Endothelial cell of umbilical vein (primary cell): ENCODE measurements around the gene ITGB2. TPM values are rescaled to one million over a fixed set of nuclear protein-coding genes. Genes with fewer than 3 reads are reported as not detected.

ENCODE experiments used
- BruUV-seq: library from RNA; stranded (reverse); fragments of 400-500 nt; replicated peaks from 2 replicates; lab custom pipeline; 2021; lab: Mats Ljungman, UMichigan
- CTCF ChIA-PET: fragments of 300-600, 350-600 bp; sonication (Branson Sonifier 250); formaldehyde crosslinking; loops from one replicate; lab custom pipeline; 2021; ENCODE audit warnings: antibody characterized with exemption, inconsistent platforms; lab: Charles Lee
- POLR2A ChIA-PET: fragments of 300-600, 350-600 bp; sonication (Branson Sonifier 250); formaldehyde crosslinking; loops from one replicate; lab custom pipeline; 2021; ENCODE audit warnings: antibody characterized with exemption, inconsistent platforms; lab: Charles Lee
- DNase-seq: peaks from one replicate; pipeline ENCODE4 v3.0.0-alpha.2; 2011; ENCODE audit warnings: low read depth, low spot score
- FAIRE-seq: peaks from 2 replicates; lab custom pipeline; 2011; peaks lifted over from hg19 to GRCh38; lab: Jason Lieb, UNC
- H2AFZ ChIP-seq: 2 replicates; pipeline ENCODE4 v1.6.0; 2012; ENCODE audit warnings: low read depth, low read length, control low read depth, inconsistent platforms
- H3K27ac ChIP-seq: 2 replicates; pipeline ENCODE4 v1.5.1; 2011; ENCODE audit warnings: low read depth, mild to moderate bottlenecking, control low read depth, low read length, moderate library complexity; ENCODE audit not compliant: insufficient read depth
- H3K27me3 ChIP-seq, 2 experiments: 2 replicates each; pipeline versions ENCODE4 v1.6.0 to v1.6.1; 2011; ENCODE audit warnings: low read length in 2 of 2, mixed read lengths in 1 of 2; ENCODE audit not compliant: control insufficient read depth in 2 of 2, insufficient read depth in 2 of 2
- H3K36me3 ChIP-seq, 2 experiments: 2 replicates in 1 of 2; 3 replicates in 1 of 2; pipeline ENCODE4 v1.5.1; 2011; ENCODE audit warnings: low read length in 2 of 2, mild to moderate bottlenecking in 1 of 2, moderate library complexity in 1 of 2; ENCODE audit not compliant: control insufficient read depth in 2 of 2, insufficient read depth in 2 of 2; ENCODE audit errors: extremely low read depth in 1 of 2
- H3K4me1 ChIP-seq: 3 replicates; pipeline ENCODE4 v1.5.1; 2011; ENCODE audit warnings: mild to moderate bottlenecking, low read length; ENCODE audit not compliant: control insufficient read depth, insufficient read depth; ENCODE audit errors: extremely low read depth
- H3K4me2 ChIP-seq: 2 replicates; pipeline ENCODE4 v1.6.1; 2011; ENCODE audit warnings: low read length, control low read depth, mixed read lengths; ENCODE audit not compliant: insufficient read depth
- H3K4me3 ChIP-seq, 3 experiments: fragments of 200-600 bp in 1 of 3; sonication (generic), shearing (Covaris generic) in 1 of 3; replicated peaks in 1 of 3; 2 replicates each; pipeline ENCODE4 v1.5.1; 2011 to 2016; ENCODE audit warnings: control low read depth in 3 of 3, low read length in 3 of 3, mild to moderate bottlenecking in 2 of 3, inconsistent platforms in 1 of 3, low read depth in 1 of 3, moderate library complexity in 1 of 3; ENCODE audit not compliant: insufficient read depth in 1 of 3
- H3K79me2 ChIP-seq: 2 replicates; pipeline ENCODE4 v1.6.0; 2012; ENCODE audit warnings: low read length, inconsistent platforms; ENCODE audit not compliant: control insufficient read depth, insufficient read depth
- H3K9ac ChIP-seq: replicated peaks from 2 replicates; pipeline ENCODE3; 2011; ENCODE audit warnings: low read length, control low read depth; ENCODE audit not compliant: insufficient read depth; ENCODE audit errors: extremely low read depth
- H3K9me1 ChIP-seq: replicated peaks from 3 replicates; pipeline ENCODE4 v1.6.0; 2011; ENCODE audit warnings: mild to moderate bottlenecking, low read length; ENCODE audit not compliant: control insufficient read depth, insufficient read depth; ENCODE audit errors: extremely low read depth
- H3K9me3 ChIP-seq: replicated peaks from 2 replicates; pipeline ENCODE4 v1.5.1; 2012; ENCODE audit warnings: low read length, inconsistent platforms; ENCODE audit not compliant: control insufficient read depth, insufficient read depth
- H4K20me1 ChIP-seq: replicated peaks from 2 replicates; pipeline ENCODE3; 2011; ENCODE audit warnings: mild to moderate bottlenecking, low read length; ENCODE audit not compliant: control insufficient read depth, insufficient read depth; ENCODE audit errors: extremely low read depth
- EZH2 ChIP-seq: IDR thresholded peaks from 2 replicates; pipeline ENCODE4 v1.6.1; 2012; ENCODE audit warnings: borderline replicate concordance, low read depth, mild to moderate bottlenecking, moderate library complexity, low read length, inconsistent platforms; ENCODE audit not compliant: severe bottlenecking
- FOS ChIP-seq: IDR thresholded peaks from 2 replicates; pipeline ENCODE4 v1.6.1; 2011; ENCODE audit warnings: mild to moderate bottlenecking, low read length, moderate library complexity, borderline replicate concordance; ENCODE audit not compliant: insufficient read depth
- GATA2 ChIP-seq: IDR thresholded peaks from 2 replicates; pipeline ENCODE4 v1.7.0; 2011; ENCODE audit warnings: low read depth, mild to moderate bottlenecking, moderate library complexity, mixed read lengths, low read length; ENCODE audit not compliant: insufficient read length, insufficient read depth
- JUN ChIP-seq: IDR thresholded peaks from 2 replicates; pipeline ENCODE4 v1.6.1; 2011; ENCODE audit warnings: borderline replicate concordance, low read depth; ENCODE audit not compliant: insufficient read length, insufficient read depth
- MYC ChIP-seq: IDR thresholded peaks from one replicate; pipeline ENCODE4 v1.6.1; 2011; ENCODE audit warnings: mild to moderate bottlenecking, low read depth, low read length
- POLR2A ChIP-seq: IDR thresholded peaks from 2 replicates; pipeline ENCODE4 v1.6.1; 2012; ENCODE audit warnings: low read depth, mild to moderate bottlenecking, control low read depth, low read length
- POLR2AphosphoS5 ChIP-seq: IDR thresholded peaks from 2 replicates; pipeline ENCODE4 v1.6.1; 2012; ENCODE audit warnings: low read depth, mild to moderate bottlenecking, control low read depth, low read length, moderate library complexity; ENCODE audit not compliant: insufficient read depth
- dilution Hi-C: fragments of 300-500 bp; cut with MboI; formaldehyde crosslinking; loops from one replicate; pipeline ENCODE4 v1.15.0; 2019; ENCODE audit warnings: low sequenced_read_pairs; ENCODE audit not compliant: extremely low pct_ligation_motif_present
- intact Hi-C: fragments of 100-400 bp; cut with micrococcal nuclease; formaldehyde crosslinking; loops from one replicate; pipeline ENCODE4 v1.10.0; 2022
- polyA plus RNA-seq, 4 experiments: library from polyadenylated mRNA; depleted of rRNA in 3 of 4; stranded (reverse) in 3 of 4; unstranded in 1 of 4; fragments of >200 nt; gene quantifications; 2 replicates each; pipeline versions ENCODE4 v1.2.1 to v1.2.3, GENCODE V29; 2011 to 2012; ENCODE audit warnings: missing spikeins in 1 of 4
- total RNA-seq: library from RNA; stranded (reverse); gene quantifications from 2 replicates; pipeline ENCODE4 v1.2.3, GENCODE V29; 2021
- TF ChIP-seq, protein P1 (sequence below): IDR thresholded peaks from 2 replicates; pipeline ENCODE4 v1.6.1; 2011; ENCODE audit not compliant: insufficient read depth, insufficient read length
- TF ChIP-seq, protein P2 (sequence below), 2 donors: IDR thresholded peaks; 1 replicate in 1 of 2; 2 replicates in 1 of 2; pipeline ENCODE4 v1.5.1; 2011; ENCODE audit warnings: low read length in 2 of 2, mild to moderate bottlenecking in 2 of 2, moderate library complexity in 2 of 2, control low read depth in 1 of 2, inconsistent platforms in 1 of 2, low read depth in 1 of 2; ENCODE audit not compliant: insufficient read depth in 1 of 2; ENCODE audit errors: extremely low read depth in 1 of 2

ITGB2 gene
- total and polyA plus RNA-seq, 2 donors (not counting 3 experiments of a cell fraction or from before 2014, with no cell fraction given): 0.39 to 0.91 TPM

DNA sequence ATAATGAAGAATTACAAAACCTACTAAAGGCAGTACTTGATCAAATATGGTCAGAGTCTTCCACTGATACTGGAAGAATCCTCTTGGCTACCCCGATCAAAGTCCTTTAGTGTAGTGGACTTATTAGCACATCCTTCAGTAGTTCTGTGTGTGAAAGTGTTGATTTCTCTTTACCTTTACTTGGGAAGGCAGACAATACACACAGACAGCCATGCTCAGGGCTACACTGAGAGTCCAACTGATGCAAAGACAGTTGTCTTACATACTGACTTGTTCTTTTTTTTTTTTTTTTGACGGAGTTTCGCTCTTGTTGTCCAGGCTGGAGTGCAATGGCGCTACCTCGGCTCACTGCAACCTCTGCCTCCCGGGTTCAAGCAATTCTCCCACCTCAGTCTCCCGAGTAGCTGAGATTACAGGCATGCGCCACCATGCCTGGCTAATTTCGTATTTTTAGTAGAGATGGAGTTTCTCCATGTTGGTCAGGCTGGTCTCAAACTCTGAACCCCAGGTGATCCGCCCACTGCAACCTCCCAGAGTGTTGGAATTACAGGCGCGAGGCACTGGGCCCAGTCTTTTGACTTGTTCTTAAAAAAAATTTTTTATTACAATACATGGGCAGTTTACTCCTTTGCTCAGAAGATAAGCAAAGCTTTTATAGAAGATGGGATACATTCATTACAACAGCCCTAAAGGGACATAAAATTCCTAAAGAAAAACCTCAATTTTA is 43.7 kb downstream of the ITGB2 start:
- H3K79me2 ChIP-seq: peaks cover 15% of the 10 kb centered on the region
- ChIA-PET CTCF (no interaction called here), POLR2A (no interaction called here)
- no peak overlapping the region for H3K4me3 ChIP-seq
- dilution Hi-C loops (no loop called here), intact Hi-C loops (no loop called here)
- no peaks in the 10 kb centered on the region for H3K36me3 ChIP-seq
- FAIRE-seq: no peak
- no peak overlapping the region for H3K4me2 ChIP-seq
- no peaks in the 10 kb centered on the region for H3K27me3 ChIP-seq
- H2AFZ ChIP-seq: no peak overlapping the region
- no peaks in the 10 kb centered on the region for H3K9me1 ChIP-seq
- no peak for DNase-seq
- no peaks in the 10 kb centered on the region for H4K20me1 ChIP-seq
- no peaks in the 10 kb centered on the region for H3K9me3 ChIP-seq
- no peak for TF ChIP-seq FOS
- TF ChIP-seq JUN: no peak
- TF ChIP-seq EZH2: no peak
- TF ChIP-seq, protein P1, sequence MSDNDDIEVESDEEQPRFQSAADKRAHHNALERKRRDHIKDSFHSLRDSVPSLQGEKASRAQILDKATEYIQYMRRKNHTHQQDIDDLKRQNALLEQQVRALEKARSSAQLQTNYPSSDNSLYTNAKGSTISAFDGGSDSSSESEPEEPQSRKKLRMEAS: no peak
- TF ChIP-seq, protein P2, sequence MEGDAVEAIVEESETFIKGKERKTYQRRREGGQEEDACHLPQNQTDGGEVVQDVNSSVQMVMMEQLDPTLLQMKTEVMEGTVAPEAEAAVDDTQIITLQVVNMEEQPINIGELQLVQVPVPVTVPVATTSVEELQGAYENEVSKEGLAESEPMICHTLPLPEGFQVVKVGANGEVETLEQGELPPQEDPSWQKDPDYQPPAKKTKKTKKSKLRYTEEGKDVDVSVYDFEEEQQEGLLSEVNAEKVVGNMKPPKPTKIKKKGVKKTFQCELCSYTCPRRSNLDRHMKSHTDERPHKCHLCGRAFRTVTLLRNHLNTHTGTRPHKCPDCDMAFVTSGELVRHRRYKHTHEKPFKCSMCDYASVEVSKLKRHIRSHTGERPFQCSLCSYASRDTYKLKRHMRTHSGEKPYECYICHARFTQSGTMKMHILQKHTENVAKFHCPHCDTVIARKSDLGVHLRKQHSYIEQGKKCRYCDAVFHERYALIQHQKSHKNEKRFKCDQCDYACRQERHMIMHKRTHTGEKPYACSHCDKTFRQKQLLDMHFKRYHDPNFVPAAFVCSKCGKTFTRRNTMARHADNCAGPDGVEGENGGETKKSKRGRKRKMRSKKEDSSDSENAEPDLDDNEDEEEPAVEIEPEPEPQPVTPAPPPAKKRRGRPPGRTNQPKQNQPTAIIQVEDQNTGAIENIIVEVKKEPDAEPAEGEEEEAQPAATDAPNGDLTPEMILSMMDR (IDR thresholded peaks at IDR 0.05; ENCODE audit: extremely low read depth in 1 of 2, insufficient read depth in 1 of 2, low read depth in 1 of 2, low read length in 2 of 2): no peak
- TF ChIP-seq MYC: no peak
- TF ChIP-seq POLR2AphosphoS5: no peak
- TF ChIP-seq POLR2A: no peak
- TF ChIP-seq GATA2: no peak
- H3K4me1 ChIP-seq: peaks cover 59% of the 10 kb centered on the region
- BruUV-seq: no TSS peak
- H3K9ac ChIP-seq: no peak overlapping the region
- H3K27ac ChIP-seq: no peak overlapping the region
